PC-9 (cell line): ENCODE results near the gene TMEM179B. TPM values are rescaled to one million over a fixed set of nuclear protein-coding genes. Genes with fewer than 3 reads are reported as not detected.

Source experiments
- BruUV-seq: library from RNA; stranded (reverse); fragments of 400-500 nt; replicated peaks from 2 replicates; lab custom pipeline; 2021; lab: Mats Ljungman, UMichigan
- CTCF ChIA-PET: fragments of 300-600 bp; sonication (Branson Sonifier 250); formaldehyde crosslinking; loops from one replicate; lab custom pipeline; 2022; ENCODE audit warnings: antibody characterized with exemption; lab: Charles Lee
- POLR2A ChIA-PET: fragments of 300-600 bp; sonication (Branson Sonifier 250); formaldehyde crosslinking; loops from one replicate; lab custom pipeline; 2022; ENCODE audit warnings: antibody characterized with exemption; ENCODE audit not compliant: unreplicated experiment; lab: Charles Lee
- DNase-seq, 2 experiments: peaks; one replicate each; pipeline versions ENCODE4 v3.0.0 to v3.0.0-alpha.2; 2015 to 2022; ENCODE audit warnings: mixed read lengths in 1 of 2
- H2AFZ ChIP-seq: fragments of 200-600 bp; sonication (generic); 2 replicates; pipeline ENCODE4 v1.8.1; 2017; ENCODE audit warnings: antibody characterized with exemption
- H3F3A ChIP-seq: fragments of 200-600 bp; sonication (generic); 2 replicates; pipeline ENCODE4 v1.8.1; 2017; ENCODE audit warnings: antibody characterized with exemption, mild to moderate bottlenecking, low read depth; ENCODE audit not compliant: insufficient read depth
- H3K27ac ChIP-seq: fragments of 200-600 bp; sonication (generic); 2 replicates; pipeline ENCODE4 v1.6.1; 2016; ENCODE audit warnings: mixed run types
- H3K27me3 ChIP-seq: fragments of 200-600 bp; sonication (generic); 2 replicates; pipeline ENCODE4 v1.6.1; 2016; ENCODE audit warnings: low read depth, mixed run types; ENCODE audit not compliant: insufficient read depth
- H3K36me3 ChIP-seq: fragments of 200-600 bp; sonication (generic); 2 replicates; pipeline ENCODE4 v1.6.1; 2016; ENCODE audit warnings: low read depth, mixed run types
- H3K4me1 ChIP-seq: fragments of 200-600 bp; sonication (generic); replicated peaks from 2 replicates; pipeline ENCODE4 v1.6.1; 2016; ENCODE audit warnings: mixed run types; ENCODE audit not compliant: insufficient read depth
- H3K4me2 ChIP-seq: fragments of 200-600 bp; sonication (generic); 2 replicates; pipeline ENCODE4 v1.6.1; 2017; ENCODE audit warnings: mixed run types
- H3K4me3 ChIP-seq: fragments of 200-600 bp; sonication (generic); 2 replicates; pipeline ENCODE4 v1.6.1; 2016; ENCODE audit warnings: mixed run types
- H3K79me2 ChIP-seq: fragments of 200-600 bp; sonication (generic); 2 replicates; pipeline ENCODE4 v1.6.1; 2017; ENCODE audit warnings: low read depth, mixed run types
- H3K9me2 ChIP-seq: fragments of 200-600 bp; sonication (generic); 2 replicates; pipeline ENCODE4 v1.8.1; 2017; ENCODE audit warnings: mild to moderate bottlenecking; ENCODE audit not compliant: insufficient read depth
- H3K9me3 ChIP-seq: fragments of 200-600 bp; sonication (generic); 2 replicates; pipeline ENCODE4 v1.8.1; 2016; ENCODE audit warnings: low read depth; ENCODE audit not compliant: insufficient read depth
- H4K20me1 ChIP-seq: fragments of 200-600 bp; sonication (generic); 2 replicates; pipeline ENCODE4 v1.8.1; 2017; ENCODE audit not compliant: insufficient read depth
- EZH2 ChIP-seq: fragments of 200-600 bp; sonication (generic); IDR thresholded peaks from 2 replicates; pipeline ENCODE4 v1.8.0; 2017; ENCODE audit warnings: antibody characterized with exemption, low read depth
- intact Hi-C: fragments of 100-400 bp; cut with micrococcal nuclease; formaldehyde crosslinking; loops from one replicate; pipeline ENCODE4 v1.10.0; 2022; ENCODE audit not compliant: unreplicated experiment
- microRNA-seq: library from miRNA; unstranded; fragments of <30 nt; microRNA quantifications from one replicate; pipeline ENCODE4 v1.2.0, GENCODE V29; 2021; ENCODE audit warnings: borderline number of aligned reads, borderline replicate concordance
- total RNA-seq: library from RNA; stranded (reverse); gene quantifications from 2 replicates; pipeline ENCODE4 v1.2.3, GENCODE V29; 2021
- TF ChIP-seq, protein P1 (sequence below): fragments of 200-600 bp; sonication (generic); conservative IDR thresholded peaks from 2 replicates; pipeline ENCODE4 v1.6.1; 2017; ENCODE audit warnings: mixed run types, antibody characterized with exemption, mild to moderate bottlenecking, moderate library complexity

TMEM179B gene
- total RNA-seq, 1 experiment from 2014 or later: 45.5 TPM

GRCh38 chr11:62835336-62835735, 48.1 kb downstream of the TMEM179B start:
- CTCF ChIA-PET: no interaction called here
- POLR2A ChIA-PET: no interaction called here
- no peak overlapping the region for H3K4me2 ChIP-seq
- H3K27me3 ChIP-seq: no peaks in the 10 kb centered on the region
- H4K20me1 ChIP-seq: peaks cover 2% of the 10 kb centered on the region
- peaks cover 22% of the 10 kb centered on the region for H3K4me1 ChIP-seq
- peaks cover 56% of the 10 kb centered on the region for H3F3A ChIP-seq
- H3K79me2 ChIP-seq: peaks cover 56% of the 10 kb centered on the region
- peaks cover 24% of the 10 kb centered on the region for H3K36me3 ChIP-seq
- H3K27ac ChIP-seq: no peak overlapping the region
- intact Hi-C loops: no loop called here
- H2AFZ ChIP-seq: no peak overlapping the region
- no peak for TF ChIP-seq EZH2
- TF ChIP-seq, protein P1, sequence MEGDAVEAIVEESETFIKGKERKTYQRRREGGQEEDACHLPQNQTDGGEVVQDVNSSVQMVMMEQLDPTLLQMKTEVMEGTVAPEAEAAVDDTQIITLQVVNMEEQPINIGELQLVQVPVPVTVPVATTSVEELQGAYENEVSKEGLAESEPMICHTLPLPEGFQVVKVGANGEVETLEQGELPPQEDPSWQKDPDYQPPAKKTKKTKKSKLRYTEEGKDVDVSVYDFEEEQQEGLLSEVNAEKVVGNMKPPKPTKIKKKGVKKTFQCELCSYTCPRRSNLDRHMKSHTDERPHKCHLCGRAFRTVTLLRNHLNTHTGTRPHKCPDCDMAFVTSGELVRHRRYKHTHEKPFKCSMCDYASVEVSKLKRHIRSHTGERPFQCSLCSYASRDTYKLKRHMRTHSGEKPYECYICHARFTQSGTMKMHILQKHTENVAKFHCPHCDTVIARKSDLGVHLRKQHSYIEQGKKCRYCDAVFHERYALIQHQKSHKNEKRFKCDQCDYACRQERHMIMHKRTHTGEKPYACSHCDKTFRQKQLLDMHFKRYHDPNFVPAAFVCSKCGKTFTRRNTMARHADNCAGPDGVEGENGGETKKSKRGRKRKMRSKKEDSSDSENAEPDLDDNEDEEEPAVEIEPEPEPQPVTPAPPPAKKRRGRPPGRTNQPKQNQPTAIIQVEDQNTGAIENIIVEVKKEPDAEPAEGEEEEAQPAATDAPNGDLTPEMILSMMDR: no peak
- no peak overlapping the region for H3K4me3 ChIP-seq
- DNase-seq: no peak
- no TSS peak for BruUV-seq
- H3K9me2 ChIP-seq: no peaks in the 10 kb centered on the region
- H3K9me3 ChIP-seq: no peaks in the 10 kb centered on the region

DNA sequence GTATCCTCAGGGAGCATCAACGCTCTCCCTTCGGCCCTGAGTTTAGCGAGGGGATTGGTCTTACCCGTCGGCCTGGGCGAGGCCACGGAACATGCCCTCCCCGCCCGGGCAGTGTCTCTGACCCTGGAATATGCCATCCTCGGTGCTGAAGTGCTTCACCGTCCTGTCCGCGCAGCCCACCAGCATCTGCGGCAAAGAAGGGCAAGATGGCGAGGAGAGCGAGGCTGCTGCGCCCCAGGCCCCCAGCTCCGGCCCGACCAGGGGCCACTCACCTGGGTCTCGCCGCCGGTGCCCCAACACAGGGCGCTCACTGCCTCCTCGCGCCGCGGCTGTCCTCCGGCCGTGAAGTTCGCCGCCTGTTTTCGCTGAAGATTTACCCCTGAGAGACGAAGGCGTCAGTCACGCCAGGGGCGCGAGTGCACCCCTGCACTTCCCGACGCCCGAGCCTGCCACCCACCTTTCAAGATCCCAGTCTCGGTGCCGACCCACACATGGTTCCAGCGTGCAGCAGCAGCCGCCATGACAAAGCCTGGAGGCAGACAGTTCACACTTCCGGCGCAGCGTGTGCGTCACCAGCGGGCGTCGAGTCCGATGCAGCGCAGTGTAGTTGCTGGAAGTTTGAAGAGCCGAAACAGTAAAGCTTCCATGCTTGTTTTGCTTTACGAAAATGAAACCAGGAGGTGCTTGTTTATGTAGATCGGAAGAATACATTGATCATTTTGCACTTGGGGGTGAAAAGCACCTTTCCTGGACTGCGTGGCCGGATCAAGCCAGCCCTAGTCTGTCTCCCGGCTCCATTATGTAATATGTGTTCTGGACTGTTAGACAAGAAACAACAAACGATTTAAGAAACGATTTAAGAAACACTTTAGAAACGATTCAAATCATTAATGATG, 52.1 kb downstream of the TMEM179B start, which contains the start of gene WDR74:
WDR74 (minus strand) TSS at position 541 of the 896 bp plus-strand sequence; CDS start at position 521, 20 bp downstream.
- Histone ChIP-seq H3K4me2 (peak within 1 kb of the TSS; percentile 88), H3K9me3 (no peaks in the 10 kb centered on the region), H3K27ac (peak within 1 kb of the TSS; percentile 94), H4K20me1 (no peaks in the 10 kb centered on the region), H3K4me1 (peaks cover 17% of the 10 kb centered on the region), H3K27me3 (no peaks in the 10 kb centered on the region), H3K9me2 (no peaks in the 10 kb centered on the region), H2AFZ (peak within 1 kb of the TSS; percentile 82), H3F3A (peaks cover 63% of the 10 kb centered on the region), H3K36me3 (peaks cover 24% of the 10 kb centered on the region), H3K4me3 (peak within 1 kb of the TSS; percentile 89), H3K79me2 (peaks cover 45% of the 10 kb centered on the region)
- ChIA-PET POLR2A (interaction anchor here (0.6 to 1.1 kb wide), 6 partner anchors 48 to 266 kb away, joined by 3 to 12 read pairs (median 4); partner anchors contain the start of genes EEF1G, TUT1 and ZBTB3), CTCF (interaction anchor here (0.5 to 0.7 kb wide), 2 partner anchors 10 to 42 kb away, joined by 6 to 25 read pairs; partner anchors contain the start of gene SLC3A2)
- intact Hi-C loops: loop anchor here (1.0 kb wide), 1 partner anchor 8 kb away; no protein-coding TSS in a partner anchor
- no TSS peak for BruUV-seq
- TF ChIP-seq, protein P1: no peak
- TF ChIP-seq EZH2: no peak
- peak; percentile 78 to 89 for DNase-seq

Small RNA genes lying within 50 kb of the gene (microRNA-seq; reads per million reads assigned to microRNA genes)
- gene MIR6514 (not detected), gene MIR6748 (not detected)

Other genes with a start within 250 kb of the TMEM179B start
- 632 and 734 TPM in 2 replicates for gene AHNAK, start 240.6 kb upstream of the TMEM179B start, total RNA-seq
- gene EEF1G, start 213.5 kb upstream of the TMEM179B start, total RNA-seq: 1,773 and 2,008 TPM in 2 replicates
- 39.3 and 40.5 TPM in 2 replicates for gene TUT1, start 195.9 kb upstream of the TMEM179B start, total RNA-seq
- 96.6 and 120 TPM in 2 replicates for gene MTA2, start 185.5 kb upstream of the TMEM179B start, total RNA-seq
- 83.2 and 84.2 TPM in 2 replicates for gene EML3, start 174.6 kb upstream of the TMEM179B start, total RNA-seq
- 6.2 and 7.0 TPM in 2 replicates for gene ROM1, start 174.1 kb upstream of the TMEM179B start, total RNA-seq
- gene B3GAT3, start 165.4 kb upstream of the TMEM179B start, total RNA-seq: 38.9 and 60.5 TPM in 2 replicates
- gene GANAB, start 140.8 kb upstream of the TMEM179B start, total RNA-seq: 478 and 525 TPM in 2 replicates
- 28.2 and 31.5 TPM in 2 replicates for gene INTS5, start 134.1 kb upstream of the TMEM179B start, total RNA-seq
- 86.7 and 94.9 TPM in 2 replicates for gene C11orf98, start 122.2 kb upstream of the TMEM179B start, total RNA-seq
- gene CSKMT, start 122.1 kb upstream of the TMEM179B start, total RNA-seq: 19.2 and 51.9 TPM in 2 replicates
- 16.1 and 25.4 TPM in 2 replicates for gene UQCC3, start 115.7 kb upstream of the TMEM179B start, total RNA-seq
- 13.2 and 16.1 TPM in 2 replicates for gene LBHD1, start 115.1 kb upstream of the TMEM179B start, total RNA-seq
- 143 and 150 TPM in 2 replicates for gene UBXN1, start 108.3 kb upstream of the TMEM179B start, total RNA-seq
- 1.0 and 1.3 TPM in 2 replicates for gene LRRN4CL, start 97.9 kb upstream of the TMEM179B start, total RNA-seq
- 173 and 201 TPM in 2 replicates for gene BSCL2, start 80.0 kb upstream of the TMEM179B start, total RNA-seq
- gene GNG3, start 79.7 kb upstream of the TMEM179B start, total RNA-seq: 0.57 TPM in 1 of 2 replicates, not detected in the other
- gene HNRNPUL2, start 59.9 kb upstream of the TMEM179B start, total RNA-seq: 55.2 and 76.9 TPM in 2 replicates
- 65.3 and 71.4 TPM in 2 replicates for gene TTC9C, start 58.9 kb upstream of the TMEM179B start, total RNA-seq
- gene ZBTB3, start 33.2 kb upstream of the TMEM179B start, total RNA-seq: 16.5 and 17.2 TPM in 2 replicates
- gene POLR2G, start 25.8 kb upstream of the TMEM179B start, total RNA-seq: 131 and 155 TPM in 2 replicates
- 31.2 and 36.4 TPM in 2 replicates for gene TAF6L, start 16.0 kb upstream of the TMEM179B start, total RNA-seq
- 17.9 and 22.6 TPM in 2 replicates for gene TMEM223, start 4.6 kb downstream of the TMEM179B start, total RNA-seq
- 45.6 and 56.1 TPM in 2 replicates for gene NXF1, start 18.0 kb downstream of the TMEM179B start, total RNA-seq
- 61.9 and 65.8 TPM in 2 replicates for gene STX5, start 44.6 kb downstream of the TMEM179B start, total RNA-seq
- not detected in 2 replicates for gene TEX54, start 45.4 kb downstream of the TMEM179B start, total RNA-seq
- gene WDR74, start 52.2 kb downstream of the TMEM179B start, total RNA-seq: 72.4 and 74.1 TPM in 2 replicates
- 513 and 619 TPM in 2 replicates for gene SLC3A2, start 93.5 kb downstream of the TMEM179B start, total RNA-seq
- not detected in 2 replicates for gene CHRM1, start 134.0 kb downstream of the TMEM179B start, total RNA-seq
- gene SLC22A6, start 197.6 kb downstream of the TMEM179B start, total RNA-seq: not detected in 2 replicates
- gene SLC22A8, start 228.4 kb downstream of the TMEM179B start, total RNA-seq: not detected in 2 replicates